Omental fat pad (tissue), 4 donors: Measurements from ENCODE around the gene NDUFA11. TPM values are rescaled to one million over a fixed set of nuclear protein-coding genes. Genes with fewer than 3 reads are reported as not detected.
"Not testable (repeated sequence)": the region's sequence is repeated elsewhere in the genome, so short reads cannot be mapped to it uniquely, and the experiment has no call there.

Source experiments
- ATAC-seq: fragments of 150-250 bp; one replicate; pipeline ENCODE4 v1.9.1; 2016; ENCODE audit warnings: mild to moderate bottlenecking, moderate library complexity; ENCODE audit not compliant: low FRiP score
- DNase-seq: peaks from one replicate; pipeline ENCODE4 v3.0.0-alpha.2; 2019; ENCODE audit warnings: low spot score
- total RNA-seq, 4 donors: library from RNA; depleted of rRNA; stranded (reverse); fragments of >200 nt; gene quantifications; one replicate each; pipeline ENCODE4 v1.1.0, GENCODE V29; 2016
- TF ChIP-seq, protein P1 (sequence below), 3 donors: fragments of 450-650 bp; IDR thresholded peaks; one replicate each; pipeline ENCODE4 v1.5.1; 2016 to 2017; ENCODE audit warnings: antibody characterized with exemption in 3 of 3, mild to moderate bottlenecking in 3 of 3, moderate library complexity in 2 of 3

Gene NDUFA11
- total RNA-seq, 4 donors from 2014 or later = 134 to 234 (median 190) TPM

DNA sequence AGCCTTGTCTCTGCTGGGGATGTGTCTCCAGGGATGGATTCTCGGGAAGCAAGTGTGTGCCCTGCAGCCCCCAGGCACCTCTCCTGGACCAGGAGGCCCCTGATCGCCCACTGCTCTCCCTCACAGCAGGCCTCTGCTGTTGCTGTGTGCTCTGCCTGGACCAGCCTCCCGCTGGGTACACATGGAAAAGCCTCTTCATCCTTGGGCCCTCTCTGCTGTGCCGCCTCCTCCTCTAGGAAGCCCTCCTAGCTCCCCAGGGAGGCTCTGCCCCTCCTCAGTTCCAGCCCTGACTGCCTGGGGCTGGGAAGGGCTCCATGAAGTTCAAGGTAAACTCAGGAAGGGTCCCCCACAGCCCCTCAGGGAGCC lies 12.0 kb downstream of the NDUFA11 start:
- DNase-seq (no peak), ATAC-seq (no peak)
- TF ChIP-seq, protein P1, sequence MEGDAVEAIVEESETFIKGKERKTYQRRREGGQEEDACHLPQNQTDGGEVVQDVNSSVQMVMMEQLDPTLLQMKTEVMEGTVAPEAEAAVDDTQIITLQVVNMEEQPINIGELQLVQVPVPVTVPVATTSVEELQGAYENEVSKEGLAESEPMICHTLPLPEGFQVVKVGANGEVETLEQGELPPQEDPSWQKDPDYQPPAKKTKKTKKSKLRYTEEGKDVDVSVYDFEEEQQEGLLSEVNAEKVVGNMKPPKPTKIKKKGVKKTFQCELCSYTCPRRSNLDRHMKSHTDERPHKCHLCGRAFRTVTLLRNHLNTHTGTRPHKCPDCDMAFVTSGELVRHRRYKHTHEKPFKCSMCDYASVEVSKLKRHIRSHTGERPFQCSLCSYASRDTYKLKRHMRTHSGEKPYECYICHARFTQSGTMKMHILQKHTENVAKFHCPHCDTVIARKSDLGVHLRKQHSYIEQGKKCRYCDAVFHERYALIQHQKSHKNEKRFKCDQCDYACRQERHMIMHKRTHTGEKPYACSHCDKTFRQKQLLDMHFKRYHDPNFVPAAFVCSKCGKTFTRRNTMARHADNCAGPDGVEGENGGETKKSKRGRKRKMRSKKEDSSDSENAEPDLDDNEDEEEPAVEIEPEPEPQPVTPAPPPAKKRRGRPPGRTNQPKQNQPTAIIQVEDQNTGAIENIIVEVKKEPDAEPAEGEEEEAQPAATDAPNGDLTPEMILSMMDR (IDR thresholded peaks at IDR 0.05) = no peak

DNA sequence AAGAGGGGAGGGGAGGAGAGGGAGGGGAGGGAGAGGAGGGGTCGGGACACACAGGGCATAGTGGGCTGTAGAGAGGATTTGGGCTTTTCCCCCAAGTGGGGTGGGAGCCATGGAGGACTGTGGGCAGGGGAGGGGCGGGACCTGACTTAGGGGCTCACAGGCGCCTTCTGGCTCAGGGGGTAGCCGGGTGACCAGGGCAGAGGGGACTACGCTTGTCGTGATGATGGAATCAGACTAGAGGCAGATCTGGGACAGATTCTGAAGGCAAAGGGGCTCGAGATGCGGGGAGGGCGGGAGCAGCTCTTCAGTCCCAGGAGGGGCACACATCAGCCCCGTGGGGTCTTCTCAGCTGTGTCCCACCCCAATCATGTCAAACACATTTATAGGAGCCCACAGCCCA lies 13.5 kb downstream of the NDUFA11 start:
- TF ChIP-seq, protein P1 (IDR thresholded peaks at IDR 0.05) = no peak
- ATAC-seq (no peak), DNase-seq (no peak)

DNA sequence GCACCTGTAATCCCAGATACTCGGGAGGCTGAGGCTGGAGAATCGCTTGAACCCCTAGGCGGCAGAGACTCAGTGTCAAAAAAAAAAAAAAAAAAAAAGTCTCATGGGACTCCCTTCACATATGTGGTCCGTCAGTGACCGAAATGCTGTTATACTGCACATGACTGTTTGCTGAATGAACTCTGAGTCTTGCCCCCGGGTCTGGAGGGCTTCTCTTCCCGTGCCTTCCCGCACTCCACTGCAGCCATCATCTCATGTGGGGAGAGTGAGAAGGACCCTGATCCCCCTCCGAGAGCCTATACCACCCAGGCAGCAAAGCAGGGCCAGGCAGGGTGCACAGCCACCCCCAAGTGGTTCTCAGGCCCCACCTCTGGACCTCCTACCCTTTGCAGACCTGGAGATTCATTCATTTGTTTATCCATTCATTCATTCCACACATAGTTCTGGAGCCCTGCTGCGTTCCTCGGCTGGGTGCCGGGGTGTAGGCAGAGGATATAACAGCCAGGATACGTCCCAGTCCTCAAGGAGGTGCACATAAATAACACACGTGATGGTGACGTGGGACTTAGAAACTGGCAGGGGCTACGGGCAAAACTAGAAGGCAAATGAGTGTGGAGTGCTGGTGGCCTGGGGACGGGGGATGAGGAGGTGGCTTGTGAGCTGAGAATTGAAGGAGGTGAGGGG lies 14.2 kb downstream of the NDUFA11 start:
- DNase-seq = no peak
- no peak for ATAC-seq
- TF ChIP-seq, protein P1 (IDR thresholded peaks at IDR 0.05) = no peak

DNA sequence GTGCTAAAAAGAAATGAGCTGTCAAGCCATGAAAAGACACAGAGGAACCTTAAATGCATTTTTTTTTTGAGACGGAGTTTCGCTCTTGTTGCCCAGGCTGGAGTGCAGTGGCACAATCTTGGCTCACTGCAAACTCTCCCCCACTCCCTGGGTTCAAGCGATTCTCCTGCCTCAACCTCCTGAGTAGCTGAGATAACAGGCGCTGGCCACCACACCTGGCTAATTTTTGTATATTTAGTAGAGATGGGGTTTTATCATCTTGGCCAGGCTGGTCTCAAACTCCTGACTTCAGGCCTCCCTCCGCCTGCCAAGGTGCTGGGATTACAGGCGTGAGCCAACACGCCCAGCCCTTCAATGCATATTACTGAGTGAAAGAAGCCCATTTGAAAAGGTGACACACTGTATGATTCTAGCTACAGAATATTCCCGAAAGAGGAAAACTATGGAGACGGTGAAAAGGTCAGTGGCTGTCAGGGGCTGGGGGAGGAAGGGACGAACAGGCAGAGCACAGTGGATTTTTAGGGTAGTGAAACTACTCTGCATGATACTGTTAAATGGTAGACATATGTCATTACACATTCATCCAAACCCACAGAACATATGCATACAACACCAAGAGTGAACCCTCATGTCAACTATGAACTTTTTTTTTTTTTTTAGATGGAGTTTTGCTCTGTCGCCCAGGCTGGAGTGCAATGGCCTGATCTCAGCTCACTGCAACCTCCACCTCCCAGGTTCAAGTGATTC lies 19.4 kb downstream of the NDUFA11 start:
- not testable (repeated sequence) for DNase-seq, ATAC-seq

DNA sequence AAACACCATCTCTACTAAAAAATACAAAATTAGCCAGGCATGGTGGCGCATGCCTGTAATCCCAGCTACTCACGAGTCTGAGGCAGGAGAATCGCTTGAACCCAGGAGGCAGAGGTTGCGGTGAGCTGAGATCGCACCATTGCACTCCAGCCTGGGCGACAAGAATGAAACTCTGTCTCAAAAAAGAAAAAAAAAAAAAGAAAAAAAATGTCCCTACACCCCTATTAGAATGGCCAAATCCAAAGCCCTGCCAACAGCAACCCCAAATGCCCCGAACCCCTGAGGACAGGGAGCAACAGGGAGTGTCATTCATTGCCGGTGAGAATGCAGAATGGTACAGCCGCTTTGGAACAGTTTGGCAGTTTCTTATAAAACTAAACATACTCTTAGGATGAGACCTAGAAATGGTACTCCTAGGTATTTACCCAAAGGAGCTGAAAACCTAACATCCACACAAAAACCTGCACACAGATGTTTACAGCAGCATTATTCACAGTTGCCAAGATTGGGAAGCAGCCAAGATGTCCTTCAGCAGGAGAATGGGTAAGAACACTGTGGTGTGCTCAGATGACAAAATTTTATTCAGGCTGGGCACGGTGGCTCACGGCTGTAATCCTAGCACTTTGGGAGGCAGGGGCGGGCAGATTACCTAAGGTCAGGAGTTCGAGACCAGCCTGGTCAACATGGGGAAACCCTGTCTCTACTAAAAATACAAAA lies 20.3 kb downstream of the NDUFA11 start:
- not testable (repeated sequence) for DNase-seq, ATAC-seq

DNA sequence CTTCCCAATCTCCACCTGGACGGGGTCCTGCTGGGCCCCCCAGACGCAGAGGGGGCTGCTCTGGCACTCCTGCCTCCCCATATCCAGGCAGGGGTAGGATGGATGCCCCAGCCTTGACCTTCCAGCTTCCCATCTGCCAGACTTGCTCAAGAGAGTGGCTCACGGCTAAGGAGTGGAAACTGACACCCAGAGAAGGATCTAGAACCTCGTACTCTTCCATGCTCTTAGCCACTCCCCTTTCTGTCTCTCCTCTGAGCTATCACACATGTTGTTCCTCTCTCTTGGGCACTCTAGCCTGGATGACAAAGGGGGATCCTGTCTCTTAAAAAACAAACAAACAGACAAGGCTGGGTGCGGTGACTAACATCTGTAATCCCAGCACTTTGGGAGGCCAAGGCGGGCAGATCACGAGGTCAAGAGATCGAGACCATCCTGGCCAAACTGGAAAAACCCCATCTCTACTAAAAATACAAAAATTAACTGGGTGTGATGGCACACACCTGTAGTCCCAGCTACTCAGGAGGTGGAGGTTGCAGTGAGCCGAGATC lies 21.1 kb downstream of the NDUFA11 start:
- no peak for DNase-seq
- ATAC-seq = no peak
- TF ChIP-seq, protein P1 (IDR thresholded peaks at IDR 0.05) = no peak

DNA sequence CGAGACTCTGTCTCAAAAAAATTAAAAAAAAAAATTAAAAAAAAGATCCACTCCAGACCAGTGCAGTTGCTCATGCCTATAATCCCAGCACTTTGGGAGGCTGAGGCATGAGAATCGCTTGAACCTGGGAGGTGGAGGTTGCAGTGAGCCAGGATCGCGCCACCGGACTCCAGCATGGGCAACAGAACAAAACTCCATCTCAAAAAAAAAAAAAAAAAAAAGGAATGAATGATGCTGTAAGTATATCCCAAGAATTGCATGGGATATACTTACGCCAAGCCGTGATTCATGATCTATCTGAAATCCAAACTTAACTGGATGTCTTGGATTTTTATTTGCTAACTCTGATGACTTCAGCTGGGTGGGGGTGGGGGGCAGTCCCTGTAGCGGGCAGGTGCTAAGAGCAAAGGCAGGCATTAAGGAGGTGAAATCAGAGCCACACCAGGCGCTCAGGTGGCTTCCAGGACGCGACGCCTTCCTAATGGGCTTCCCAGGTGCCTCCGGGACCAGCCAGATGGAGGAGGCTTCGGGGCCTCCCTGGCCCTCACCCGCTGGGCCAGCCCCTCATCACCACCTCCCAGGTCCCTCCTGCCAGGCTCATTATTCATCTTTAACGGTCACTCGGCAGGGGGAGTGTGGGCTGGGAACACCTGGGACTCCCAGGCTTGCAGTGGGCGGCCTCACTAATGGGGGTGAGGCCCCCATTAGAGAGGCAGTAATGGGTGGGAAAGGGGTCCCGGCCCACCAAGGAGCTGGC lies 21.9 kb downstream of the NDUFA11 start:
- ATAC-seq (no peak), DNase-seq (no peak)
- TF ChIP-seq, protein P1 (IDR thresholded peaks at IDR 0.05) = no peak
